Activated naive CD8-positive, alpha-beta T cell treated with anti-CD3 and anti-CD28 coated beads, Interleukin-2, amount 10 ng/mL, durations not matched to agents 7 days and 5 days (primary cell): Measurements from ENCODE around the gene LSM10. TPM values are rescaled to one million over a fixed set of nuclear protein-coding genes. Genes with fewer than 3 reads are reported as not detected.

Source experiments
- ATAC-seq: fragments of 150-1000 bp; cut with Tn5 transposase; one replicate; pipeline ENCODE4 v1.10.0; 2021; ENCODE audit warnings: low read depth, moderate library complexity
- POLR2A ChIA-PET: fragments of 350-600 bp; sonication (Branson Sonifier 250); formaldehyde crosslinking; loops from one replicate; lab custom pipeline; 2021; ENCODE audit warnings: antibody characterized with exemption; lab: Charles Lee
- DNase-seq: peaks from one replicate; pipeline ENCODE4 v3.0.0; 2021
- H3K27ac Mint-ChIP-seq: one replicate; pipeline ENCODE4 v1.8.0; 2022; ENCODE audit warnings: mild to moderate bottlenecking, mixed read lengths
- H3K27me3 Mint-ChIP-seq: one replicate; pipeline ENCODE4 v1.8.0; 2022; ENCODE audit warnings: mild to moderate bottlenecking, moderate library complexity, mixed read lengths
- H3K36me3 Mint-ChIP-seq: one replicate; pipeline ENCODE4 v1.8.0; 2021; ENCODE audit warnings: mild to moderate bottlenecking, mixed read lengths
- H3K4me1 Mint-ChIP-seq: one replicate; pipeline ENCODE4 v1.8.0; 2021; ENCODE audit warnings: mixed read lengths
- H3K4me3 Mint-ChIP-seq: one replicate; pipeline ENCODE4 v1.8.0; 2022; ENCODE audit warnings: mild to moderate bottlenecking, moderate library complexity, mixed read lengths
- H3K9me3 Mint-ChIP-seq: one replicate; pipeline ENCODE4 v1.8.0; 2021; ENCODE audit warnings: mixed read lengths
- total RNA-seq, 2 experiments: library from RNA; stranded (reverse); gene quantifications; one replicate each; pipeline ENCODE4 v1.2.3, GENCODE V29; 2021

LSM10 gene
- total RNA-seq, 2 experiments from 2014 or later: 44.1 to 45.1 TPM

DNA sequence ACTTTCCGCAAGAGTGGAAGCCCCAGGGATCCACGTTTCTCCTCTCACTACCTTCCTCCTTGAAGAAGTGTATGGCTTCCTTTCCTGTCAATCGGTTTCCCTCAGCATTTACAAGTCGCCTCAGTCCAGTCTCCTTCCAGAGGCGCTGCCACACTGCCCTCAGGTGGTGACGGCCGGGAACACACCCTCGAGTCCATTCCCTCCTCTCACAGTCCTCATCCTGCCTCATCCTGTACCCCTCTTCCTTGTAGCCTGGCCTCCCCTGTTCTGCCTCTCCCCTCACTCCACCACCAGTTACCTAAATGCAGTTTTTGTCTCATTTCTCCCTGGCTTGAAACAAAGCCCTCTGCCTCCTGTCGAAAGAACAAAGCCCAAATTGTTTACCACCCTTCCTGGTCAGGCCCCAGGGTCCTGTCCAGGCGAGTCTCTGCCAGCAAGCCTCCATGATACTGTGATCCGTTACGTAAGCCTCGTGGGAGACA, 23.2 kb upstream of the LSM10 start:
- H3K4me3 Mint-ChIP-seq: peak overlapping the region; percentile 65
- peaks cover 12% of the 10 kb centered on the region for H3K4me1 Mint-ChIP-seq
- POLR2A ChIA-PET: interaction anchor here (2.1 kb wide), 2 partner anchors 34 to 35 kb away, joined by 7 to 20 read pairs; partner anchors contain the start of gene STK40
- ATAC-seq: peak; percentile 97
- H3K9me3 Mint-ChIP-seq: no peaks in the 10 kb centered on the region
- H3K36me3 Mint-ChIP-seq: no peaks in the 10 kb centered on the region
- DNase-seq: peak; percentile 95
- H3K27me3 Mint-ChIP-seq: no peaks in the 10 kb centered on the region
- peak overlapping the region; percentile 81 for H3K27ac Mint-ChIP-seq

DNA sequence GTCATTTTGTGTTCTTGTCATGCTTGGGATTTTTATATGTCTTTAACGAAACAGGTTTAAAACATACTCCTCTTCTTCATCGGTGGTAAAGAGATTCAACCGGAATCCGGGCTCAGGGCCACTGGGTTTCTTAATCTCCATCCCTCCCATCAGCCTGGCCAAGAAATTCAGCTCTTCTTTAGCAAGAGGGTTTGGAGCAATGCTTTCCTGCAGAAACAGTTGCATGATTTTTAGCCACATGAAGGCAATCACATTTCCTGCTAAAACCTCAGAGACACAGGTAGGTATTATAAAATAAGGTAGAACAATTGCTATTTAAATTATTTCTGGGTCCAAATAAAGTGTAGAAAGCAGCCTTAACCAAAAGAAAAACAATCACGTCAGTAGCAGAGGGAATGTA, 22.7 kb upstream of the LSM10 start:
- Mint-ChIP-seq H3K27ac (peak overlapping the region; percentile 81), H3K27me3 (no peaks in the 10 kb centered on the region), H3K9me3 (no peaks in the 10 kb centered on the region), H3K4me1 (peaks cover 12% of the 10 kb centered on the region), H3K36me3 (no peaks in the 10 kb centered on the region), H3K4me3 (peak overlapping the region; percentile 65)
- POLR2A ChIA-PET: interaction anchor here (0.6 to 2.1 kb wide), 3 partner anchors 9 to 70 kb away, joined by 3 to 20 read pairs (median 4); partner anchors contain the start of gene STK40
- DNase-seq (no peak), ATAC-seq (peak; percentile 7)

DNA sequence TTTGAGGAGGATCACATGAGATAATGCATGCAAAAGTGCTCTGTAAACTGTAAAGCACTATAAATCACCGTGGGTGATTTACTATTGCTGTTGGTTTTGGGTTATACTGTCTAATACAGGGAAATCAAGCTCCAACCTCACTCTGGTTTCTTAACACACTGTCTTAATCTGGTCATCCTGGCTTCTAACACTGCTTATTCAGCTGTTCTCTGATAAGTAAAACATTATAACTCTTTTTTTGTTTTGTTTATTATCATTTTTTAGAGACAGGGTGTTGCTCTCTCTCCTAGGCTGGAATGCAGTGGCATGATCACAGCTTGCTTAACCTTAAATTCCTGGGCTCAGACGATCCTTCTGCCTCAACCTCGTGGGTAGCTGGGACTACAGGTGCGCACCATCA, 21.9 kb upstream of the LSM10 start:
- Mint-ChIP-seq H3K27me3 (no peaks in the 10 kb centered on the region), H3K4me3 (no peak overlapping the region), H3K36me3 (no peaks in the 10 kb centered on the region), H3K4me1 (peaks cover 12% of the 10 kb centered on the region), H3K27ac (no peak overlapping the region), H3K9me3 (no peaks in the 10 kb centered on the region)
- ATAC-seq (no peak), DNase-seq (no peak)
- POLR2A ChIA-PET: interaction anchor here (0.6 to 2.1 kb wide), 2 partner anchors 34 to 69 kb away, joined by 3 to 20 read pairs; partner anchors contain the start of gene STK40

DNA sequence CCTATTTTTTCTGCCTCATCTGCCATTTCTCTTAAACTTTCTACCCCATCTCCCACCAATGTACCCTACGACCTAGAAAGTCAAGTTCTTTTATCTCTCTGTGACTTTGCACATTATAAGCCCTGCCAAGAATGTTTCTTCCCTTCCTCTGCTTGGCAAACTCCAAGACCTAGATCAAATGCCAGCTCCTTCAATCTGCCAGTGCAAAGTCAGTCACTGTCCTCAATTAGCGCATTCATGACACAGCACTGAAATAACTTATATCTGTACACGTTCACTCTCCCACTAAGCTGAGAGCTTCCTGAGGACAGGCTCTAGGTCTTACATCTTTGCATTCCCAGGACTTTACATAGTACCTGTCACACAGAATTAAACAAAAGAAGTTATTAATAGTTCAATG, 21.4 kb upstream of the LSM10 start:
- Mint-ChIP-seq H3K4me3 (no peak overlapping the region), H3K27me3 (no peaks in the 10 kb centered on the region), H3K9me3 (no peaks in the 10 kb centered on the region), H3K4me1 (peaks cover 12% of the 10 kb centered on the region), H3K36me3 (no peaks in the 10 kb centered on the region), H3K27ac (no peak overlapping the region)
- POLR2A ChIA-PET: interaction anchor here (2.1 kb wide), 1 partner anchor 33 kb away, joined by 20 read pairs; the partner anchor contains the start of gene STK40
- ATAC-seq: no peak
- DNase-seq: no peak

DNA sequence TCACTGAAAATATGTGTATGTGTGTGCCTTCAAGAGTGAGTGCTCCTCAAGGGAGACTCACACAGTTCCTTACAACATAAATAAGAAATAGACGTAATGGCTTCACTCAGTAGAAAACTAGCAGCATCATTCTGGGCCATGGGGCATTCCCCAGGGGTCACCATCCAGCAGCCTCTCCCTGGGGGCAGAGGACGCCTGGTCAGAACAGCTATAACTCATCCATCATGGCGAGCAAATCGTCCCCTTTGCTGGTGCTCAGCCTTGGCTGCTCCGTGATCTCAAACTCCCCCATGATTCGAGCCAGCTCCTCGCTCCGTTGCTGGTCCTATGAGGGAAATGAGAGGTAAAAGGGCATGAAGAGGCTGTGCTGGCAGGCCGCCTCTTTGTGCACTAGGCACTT, 20.2 kb upstream of the LSM10 start:
- POLR2A ChIA-PET: no interaction called here
- DNase-seq: no peak
- Mint-ChIP-seq H3K4me3 (no peak overlapping the region), H3K36me3 (no peaks in the 10 kb centered on the region), H3K9me3 (no peaks in the 10 kb centered on the region), H3K27ac (no peak overlapping the region), H3K4me1 (peaks cover 15% of the 10 kb centered on the region), H3K27me3 (no peaks in the 10 kb centered on the region)
- no peak for ATAC-seq

DNA sequence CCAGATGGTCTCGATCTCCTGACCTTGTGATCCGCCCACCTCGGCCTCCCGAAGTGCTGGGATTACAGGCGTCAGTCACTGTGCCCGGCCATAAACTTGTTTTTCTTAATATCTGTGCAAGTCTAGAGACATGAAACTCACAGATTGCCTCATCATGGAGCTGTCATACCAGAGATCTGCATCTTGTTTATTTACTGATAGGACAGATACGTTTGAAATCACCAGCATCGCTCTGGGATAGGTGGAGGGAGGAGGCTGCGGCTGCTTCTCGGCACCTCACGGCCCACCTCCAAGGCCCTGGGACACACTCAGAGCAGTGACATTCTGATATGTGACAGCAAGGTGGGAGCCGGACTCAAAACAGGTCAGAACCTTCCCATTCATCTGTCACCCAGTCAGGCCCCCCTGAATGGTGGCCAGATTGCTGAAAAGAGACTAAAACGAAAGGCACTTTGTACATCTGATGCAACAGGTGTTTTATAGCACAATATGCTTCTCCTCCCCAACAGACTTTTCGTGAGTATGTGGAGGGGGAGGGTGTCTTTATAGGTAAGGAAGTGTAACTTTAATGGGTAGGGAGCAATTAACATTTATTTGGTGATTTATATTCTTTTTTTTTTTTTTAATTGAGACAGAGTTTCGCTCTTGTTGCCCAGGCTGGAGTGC, 18.1 kb upstream of the LSM10 start:
- POLR2A ChIA-PET: no interaction called here

DNA sequence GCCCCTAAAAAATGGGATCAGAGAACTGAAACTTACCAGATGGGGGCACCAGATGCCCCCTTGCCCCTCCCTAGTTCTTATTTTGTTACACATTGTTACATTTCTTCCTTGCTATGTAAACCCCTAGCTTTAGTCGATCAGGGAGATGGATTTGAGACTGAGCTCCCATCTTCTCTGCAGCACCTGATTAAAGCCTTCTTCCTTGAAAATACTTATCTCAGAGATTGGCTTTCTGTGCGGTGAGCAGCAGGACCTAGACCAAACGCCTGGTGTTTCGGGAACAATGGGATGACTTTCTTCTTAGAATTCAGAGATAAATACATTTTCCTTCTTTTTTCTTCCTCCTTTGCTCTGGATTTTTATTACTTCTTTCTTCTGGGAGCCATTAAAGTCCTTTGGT, 16.7 kb upstream of the LSM10 start:
- Mint-ChIP-seq H3K27ac (no peak overlapping the region), H3K4me1 (peaks cover 13% of the 10 kb centered on the region), H3K4me3 (no peak overlapping the region), H3K27me3 (no peaks in the 10 kb centered on the region), H3K36me3 (peaks cover 1% of the 10 kb centered on the region), H3K9me3 (peaks cover 3% of the 10 kb centered on the region)
- POLR2A ChIA-PET: no interaction called here
- no peak for DNase-seq
- no peak for ATAC-seq

More for the DNA sequence above, 18.1 kb upstream of the LSM10 start:
- H3K4me1 Mint-ChIP-seq: peaks cover 19% of the 10 kb centered on the region
- H3K27me3 Mint-ChIP-seq: no peaks in the 10 kb centered on the region
- no peaks in the 10 kb centered on the region for H3K9me3 Mint-ChIP-seq
- ATAC-seq (no peak), DNase-seq (no peak)
- no peak overlapping the region for H3K4me3 Mint-ChIP-seq
- H3K27ac Mint-ChIP-seq: no peak overlapping the region
- peaks cover 1% of the 10 kb centered on the region for H3K36me3 Mint-ChIP-seq

DNA sequence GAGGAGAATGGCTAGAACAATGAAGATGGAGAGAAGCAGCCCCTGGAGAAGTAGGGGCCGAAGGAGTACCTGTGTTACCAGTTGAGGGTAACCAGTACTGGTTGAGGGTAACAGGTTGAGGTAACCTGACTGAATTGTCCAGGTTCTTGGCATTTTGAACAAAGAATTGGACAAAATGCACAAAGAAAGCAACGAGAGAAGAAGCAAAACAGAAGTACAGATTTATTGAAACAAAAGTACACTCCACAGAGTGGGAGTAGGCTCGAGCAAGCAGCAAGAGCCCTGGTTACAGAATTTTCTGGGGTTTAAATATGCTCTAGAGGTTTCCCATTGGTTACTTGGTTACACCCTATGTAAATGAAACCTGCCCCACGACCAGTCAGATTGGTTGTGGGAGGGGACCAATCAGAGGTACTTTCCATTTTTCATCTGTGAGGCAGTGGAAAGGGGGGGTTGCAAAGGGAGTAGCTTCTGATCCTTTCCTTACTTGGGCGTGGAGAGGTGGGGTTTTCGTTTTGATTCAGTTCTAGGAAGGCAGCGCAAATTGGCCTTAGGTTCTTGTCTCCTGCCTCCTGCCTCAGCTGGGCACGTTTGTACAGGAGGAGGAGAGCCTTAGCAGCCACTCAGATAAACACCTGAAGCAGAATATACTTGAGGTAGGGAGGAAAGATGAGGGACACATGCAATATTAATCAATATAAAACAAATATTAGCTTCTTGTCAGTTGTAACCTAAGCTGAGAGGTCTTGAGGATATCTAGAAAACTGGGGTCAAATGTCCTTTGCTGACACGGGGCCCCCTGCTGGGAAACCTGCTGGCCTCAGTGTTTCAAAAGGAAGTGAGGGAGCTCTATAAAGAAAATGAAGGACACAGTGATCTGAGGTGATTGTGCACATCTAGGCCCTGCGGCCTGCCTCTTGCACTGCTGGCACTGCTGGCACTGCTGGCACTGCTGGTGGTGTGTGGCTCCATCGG, 14.3 kb upstream of the LSM10 start:
- H3K9me3 Mint-ChIP-seq: peaks cover 3% of the 10 kb centered on the region
- H3K36me3 Mint-ChIP-seq: peaks cover 1% of the 10 kb centered on the region
- ATAC-seq: peak; percentile 92
- H3K27ac Mint-ChIP-seq: peak overlapping the region; percentile 89
- peak overlapping the region; percentile 43 for H3K4me3 Mint-ChIP-seq
- POLR2A ChIA-PET: interaction anchor here (0.7 to 2.3 kb wide), 7 partner anchors 11 to 254 kb away, joined by 3 to 11 read pairs (median 4); partner anchors contain the start of genes LSM10 and MRPS15
- H3K4me1 Mint-ChIP-seq: peaks cover 13% of the 10 kb centered on the region
- no peaks in the 10 kb centered on the region for H3K27me3 Mint-ChIP-seq
- no peak for DNase-seq

DNA sequence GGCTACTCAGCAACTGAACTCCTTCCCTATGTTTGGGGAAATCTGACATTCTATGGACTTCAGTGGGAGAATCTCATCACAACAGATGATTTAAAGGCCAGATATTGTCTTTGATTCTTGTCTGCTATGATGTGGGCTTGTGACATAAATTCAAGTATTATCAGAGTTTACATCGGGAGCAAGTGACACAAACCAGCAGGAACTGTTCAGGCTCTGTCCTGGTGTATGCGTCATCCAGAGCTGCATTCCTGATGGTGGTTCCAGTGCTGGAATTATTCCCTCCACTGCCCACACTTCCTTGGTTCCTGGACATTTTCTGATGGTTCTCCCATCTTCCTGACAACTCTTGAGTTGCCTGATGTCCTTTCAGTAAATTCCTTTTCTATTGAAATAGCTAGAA, 10.8 kb upstream of the LSM10 start:
- no peak overlapping the region for H3K4me3 Mint-ChIP-seq
- DNase-seq (no peak), ATAC-seq (no peak)
- POLR2A ChIA-PET: no interaction called here
- peaks cover 3% of the 10 kb centered on the region for H3K9me3 Mint-ChIP-seq
- peaks cover 13% of the 10 kb centered on the region for H3K4me1 Mint-ChIP-seq
- peaks cover 4% of the 10 kb centered on the region for H3K27me3 Mint-ChIP-seq
- H3K27ac Mint-ChIP-seq: no peak overlapping the region
- peaks cover 1% of the 10 kb centered on the region for H3K36me3 Mint-ChIP-seq

DNA sequence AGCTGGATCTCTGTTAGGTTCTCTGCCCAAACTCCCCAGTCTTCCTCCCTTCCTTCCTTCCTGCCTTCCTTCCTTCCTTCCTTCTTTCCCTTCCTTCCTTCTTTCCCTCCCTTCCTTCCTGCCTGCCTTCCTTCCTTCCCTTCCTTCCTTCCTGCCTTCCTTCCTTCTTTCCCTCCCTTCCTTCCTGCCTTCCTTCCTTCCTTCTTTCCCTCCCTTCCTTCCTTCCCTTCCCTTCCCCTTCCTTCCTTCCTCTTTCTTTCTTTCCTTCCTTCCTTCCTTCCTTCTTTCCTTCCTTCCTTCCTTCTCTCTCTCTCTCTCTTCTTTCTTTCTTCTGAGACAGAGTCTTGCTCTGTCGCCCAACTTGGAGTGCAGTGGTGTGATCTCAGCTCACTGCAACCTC, 8.7 kb upstream of the LSM10 start:
- H3K9me3 Mint-ChIP-seq: peaks cover 3% of the 10 kb centered on the region
- ATAC-seq (no peak), DNase-seq (no peak)
- POLR2A ChIA-PET: interaction anchor here (1.2 kb wide), 1 partner anchor 20 kb away, joined by 3 read pairs; no protein-coding TSS in a partner anchor
- H3K27me3 Mint-ChIP-seq: peaks cover 4% of the 10 kb centered on the region
- H3K27ac Mint-ChIP-seq: no peak overlapping the region
- H3K4me3 Mint-ChIP-seq: no peak overlapping the region
- H3K36me3 Mint-ChIP-seq: no peaks in the 10 kb centered on the region
- peaks cover under 1% of the 10 kb centered on the region for H3K4me1 Mint-ChIP-seq

DNA sequence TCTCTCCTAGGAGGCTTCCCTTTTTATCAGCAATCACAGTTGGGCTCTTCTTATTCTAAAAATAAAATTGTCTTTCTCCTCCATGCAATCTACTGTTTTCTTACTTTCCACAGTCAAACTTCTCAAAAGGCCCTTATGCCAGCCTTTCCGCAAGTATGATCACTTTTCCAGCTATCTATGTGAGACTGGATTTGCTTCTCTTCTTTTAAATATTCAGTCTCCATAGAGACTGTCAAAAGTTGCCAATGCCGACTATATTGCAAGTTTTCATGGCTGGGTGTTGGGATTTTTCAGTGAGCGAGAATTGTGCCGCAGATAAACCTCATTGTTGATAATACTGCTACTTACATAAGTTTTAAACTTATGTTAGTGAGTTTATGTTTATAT, 4.8 kb upstream of the LSM10 start:
- Mint-ChIP-seq H3K27me3 (peaks cover 4% of the 10 kb centered on the region), H3K27ac (no peak overlapping the region), H3K4me3 (no peak overlapping the region), H3K4me1 (peaks cover 8% of the 10 kb centered on the region), H3K36me3 (peaks cover 2% of the 10 kb centered on the region), H3K9me3 (peaks cover 1% of the 10 kb centered on the region)
- DNase-seq (no peak), ATAC-seq (no peak)
- POLR2A ChIA-PET: interaction anchor here (3.8 kb wide), 1 partner anchor 9 kb away, joined by 9 read pairs; no protein-coding TSS in a partner anchor

DNA sequence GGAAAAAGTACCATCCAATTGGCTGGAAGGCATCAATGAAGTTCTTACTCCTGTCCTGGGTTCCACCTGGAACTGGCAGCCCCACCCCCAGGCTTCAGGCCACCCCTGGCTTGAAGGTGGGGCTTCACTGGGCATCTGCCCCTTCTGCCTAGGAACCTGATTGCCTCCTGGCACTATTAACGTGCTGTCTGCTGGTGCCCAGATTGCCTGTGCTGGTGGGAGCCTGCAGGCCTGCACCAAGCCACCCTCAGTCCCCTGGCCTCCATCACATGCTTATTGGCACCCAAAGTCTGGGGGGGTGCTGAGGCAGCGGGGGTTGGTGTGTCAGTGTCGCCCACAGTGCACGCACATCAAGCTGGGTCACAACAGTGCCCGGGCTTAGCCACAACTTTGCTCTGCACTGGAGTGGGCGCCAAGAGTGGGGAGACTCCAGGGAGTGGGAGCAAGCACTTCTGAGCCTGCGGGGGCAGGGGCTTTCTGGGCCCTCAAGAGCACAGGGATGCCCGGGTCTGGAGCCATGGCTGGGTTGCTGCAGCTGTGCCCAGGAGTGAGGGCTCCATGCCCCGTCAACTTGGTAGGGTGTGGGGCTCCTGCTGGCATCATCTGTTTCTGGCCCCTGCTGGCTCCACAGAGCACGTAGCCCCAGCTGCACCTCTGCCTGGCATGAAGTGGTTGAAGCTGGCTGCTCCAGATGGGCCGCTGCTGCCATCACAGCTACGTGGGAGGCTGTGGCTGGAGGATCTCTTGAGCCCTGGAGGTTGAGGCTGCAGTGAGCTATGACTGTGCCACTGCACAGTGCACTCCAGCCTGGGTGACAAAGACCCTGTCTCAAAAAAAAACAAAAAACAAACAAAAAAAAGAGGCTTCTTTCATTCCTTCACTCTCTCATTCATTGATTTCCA, 4.1 kb upstream of the LSM10 start:
- POLR2A ChIA-PET: interaction anchor here (3.8 to 7.2 kb wide), 2 partner anchors 10 to 17 kb away, joined by 9 to 105 read pairs; partner anchors contain the start of gene STK40
- no peak overlapping the region for H3K27ac Mint-ChIP-seq
- DNase-seq: no peak
- peaks cover 4% of the 10 kb centered on the region for H3K27me3 Mint-ChIP-seq
- no peak for ATAC-seq
- no peak overlapping the region for H3K4me3 Mint-ChIP-seq
- peaks cover 2% of the 10 kb centered on the region for H3K36me3 Mint-ChIP-seq
- peaks cover 1% of the 10 kb centered on the region for H3K9me3 Mint-ChIP-seq
- H3K4me1 Mint-ChIP-seq: peaks cover 12% of the 10 kb centered on the region
